Measurements from ENCODE around the gene RAD51D.
"Not testable (repeated sequence)": the region's sequence is repeated elsewhere in the genome, so short reads cannot be mapped to it uniquely, and the experiment has no call there.

Gene RAD51D

DNA sequence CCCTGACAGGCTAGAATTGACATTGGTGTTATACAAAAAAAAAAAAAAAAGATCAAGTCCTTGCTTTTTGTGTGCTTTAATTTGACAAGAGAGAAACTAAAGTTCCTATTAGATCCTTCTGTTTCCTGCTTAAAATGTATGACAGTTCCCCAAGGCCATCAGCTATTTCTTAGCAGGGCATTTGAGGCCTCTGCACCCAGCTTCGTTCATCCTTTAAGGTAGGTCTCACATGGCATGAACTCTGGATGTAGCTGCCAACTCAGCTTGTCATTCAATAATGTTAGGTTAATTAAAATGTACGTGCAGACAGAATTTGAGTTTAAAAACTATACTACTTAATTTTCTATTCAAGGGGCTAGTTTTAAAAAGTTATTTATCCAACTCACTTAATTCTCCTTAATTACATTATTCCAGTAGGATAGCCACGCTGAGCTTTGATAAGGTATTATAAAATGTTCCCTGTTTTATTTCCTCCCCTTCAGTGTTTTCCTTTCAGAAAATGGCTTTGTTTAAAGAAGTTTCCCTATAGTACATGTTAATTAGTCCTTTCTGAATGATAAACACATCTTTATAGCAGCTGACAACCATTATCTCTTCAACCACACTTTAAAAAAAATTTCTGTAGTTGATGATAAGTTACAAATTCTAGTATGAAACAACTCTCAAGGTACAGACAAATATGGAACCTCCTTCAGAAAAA is 55.0 kb downstream of the RAD51D start:
- DNase-seq, result no peak

DNA sequence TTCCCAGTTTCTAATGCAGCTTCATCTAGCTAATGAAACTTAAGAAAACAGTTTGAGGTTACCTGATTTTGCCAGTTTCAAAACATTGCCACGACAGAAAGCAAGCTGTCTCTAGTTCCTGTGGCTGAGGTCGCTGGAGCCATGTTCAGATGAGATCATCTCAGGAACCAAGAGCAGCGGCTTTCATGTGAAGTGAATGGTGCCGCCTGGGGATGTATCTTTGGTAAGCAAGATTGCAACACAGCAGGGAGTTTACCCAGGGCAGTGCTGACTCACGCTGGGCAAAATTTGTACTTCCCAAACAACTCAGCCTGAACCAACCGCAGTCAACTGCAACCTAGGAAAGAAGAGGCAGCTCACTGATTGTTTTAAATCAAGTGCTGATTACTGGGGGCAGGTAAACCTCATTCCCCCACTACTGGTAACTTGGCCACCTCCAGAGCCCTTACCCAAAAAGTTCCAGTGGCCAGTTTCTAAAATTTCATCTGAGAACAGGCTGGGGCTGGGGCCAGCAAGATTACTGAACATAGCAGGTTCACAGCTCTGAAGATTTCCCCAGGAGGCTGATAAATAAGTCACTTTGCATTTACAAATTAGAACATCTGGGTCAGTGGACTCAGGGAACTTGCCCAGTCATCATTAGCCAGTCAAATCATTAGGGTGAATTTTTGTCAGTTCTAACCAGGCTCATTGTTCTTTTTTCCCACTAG is 56.0 kb downstream of the RAD51D start, which contains the start of gene RFFL:
TSS of gene RFFL (minus strand) at position 194 of the 710 bp plus-strand sequence. CDS start 37,154 bp downstream, outside the sequence.
- DNase-seq, result peak; percentile 90 to 97

DNA sequence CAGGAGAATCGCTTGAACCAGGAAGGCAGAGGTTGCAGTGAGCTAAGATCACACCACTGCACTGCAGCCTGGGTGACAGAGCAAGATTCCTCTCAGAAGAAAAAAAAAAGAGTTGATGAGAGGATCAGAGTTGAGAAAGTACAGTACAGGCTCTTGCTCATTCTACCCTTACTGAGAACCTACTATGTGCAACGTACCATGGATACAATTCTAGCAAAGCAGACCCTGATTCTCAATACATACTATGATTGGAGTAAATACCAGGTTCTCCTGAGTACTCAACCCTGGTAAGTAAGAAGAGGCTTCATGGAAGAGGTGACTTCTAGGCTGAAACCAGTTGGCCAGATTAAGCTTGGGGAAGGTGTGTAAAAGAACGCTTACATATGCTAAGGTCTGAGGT is 57.4 kb downstream of the RAD51D start:
- no peak for DNase-seq

DNA sequence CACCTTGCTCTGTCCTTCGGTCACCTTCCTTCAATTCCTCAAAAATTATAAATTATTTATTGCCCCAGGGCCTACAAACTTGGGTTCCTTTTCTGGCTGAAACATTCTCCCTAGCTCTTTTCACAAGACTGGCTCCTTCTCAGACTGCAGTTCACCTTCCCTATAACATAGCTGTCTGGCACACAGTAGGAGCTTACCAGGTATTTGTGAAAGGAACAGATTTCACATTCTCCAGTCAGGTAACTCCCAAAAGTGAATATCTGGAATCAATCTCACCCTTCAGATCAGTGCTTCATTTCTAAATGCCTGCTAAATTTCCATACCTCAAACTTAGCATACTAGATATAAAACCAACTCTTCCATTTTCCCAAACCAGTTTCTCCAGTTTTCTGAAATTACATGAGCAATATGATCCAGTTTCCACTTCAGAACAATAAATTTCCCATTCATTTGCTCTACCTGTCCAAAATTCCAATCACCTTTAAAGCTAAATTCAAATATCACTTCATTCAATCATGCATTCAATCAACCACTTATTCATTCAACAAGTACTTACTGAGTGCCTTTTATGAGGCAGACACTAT is 62.2 kb downstream of the RAD51D start:
- DNase-seq, result no peak

DNA sequence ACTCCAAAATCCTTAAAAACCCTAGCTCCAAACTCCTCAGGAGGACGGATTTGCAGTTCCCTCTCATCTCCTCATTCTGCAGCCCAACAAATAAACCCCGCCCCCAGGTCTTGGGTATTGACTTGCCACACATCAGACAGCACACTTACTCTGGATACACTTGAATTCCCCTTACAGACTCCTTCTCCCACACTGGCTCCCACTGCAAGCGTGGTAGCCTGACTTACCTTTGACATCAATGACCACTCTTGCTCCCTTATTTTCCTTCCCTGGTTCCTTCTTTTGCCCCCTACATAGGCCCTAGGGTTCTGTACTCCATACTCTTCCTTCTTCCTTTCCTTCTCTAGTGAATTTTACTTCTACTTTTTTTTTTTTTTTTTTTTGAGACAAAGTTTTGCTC is 63.6 kb downstream of the RAD51D start:
- DNase-seq, result no peak

DNA sequence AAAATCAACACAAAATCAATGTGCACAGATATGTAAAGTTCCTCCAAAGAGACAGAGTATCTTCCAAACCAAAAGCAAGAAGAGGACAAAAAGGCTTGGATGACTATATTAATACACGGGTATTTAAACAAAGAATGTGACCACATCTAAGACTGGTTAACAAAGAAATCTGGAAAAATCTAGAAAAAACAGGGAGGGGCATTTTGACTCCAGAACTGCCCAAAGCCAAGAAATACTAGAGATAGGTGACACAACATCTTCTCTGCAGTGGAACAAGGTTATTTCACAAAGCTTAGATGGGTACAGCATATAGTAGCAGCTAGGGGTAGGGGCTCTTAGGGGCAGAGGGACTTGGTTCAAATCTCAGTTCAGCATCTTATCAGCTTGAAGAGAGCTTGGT is 66.5 kb downstream of the RAD51D start:
- DNase-seq, result no peak

- DNase-seq, result no peak
Observed at GRCh38 chr17:35052780-35053179, 66.9 kb downstream of the RAD51D start.

GRCh38 chr17:35052241-35052610 is 67.4 kb downstream of the RAD51D start:
- no peak for DNase-seq

DNA sequence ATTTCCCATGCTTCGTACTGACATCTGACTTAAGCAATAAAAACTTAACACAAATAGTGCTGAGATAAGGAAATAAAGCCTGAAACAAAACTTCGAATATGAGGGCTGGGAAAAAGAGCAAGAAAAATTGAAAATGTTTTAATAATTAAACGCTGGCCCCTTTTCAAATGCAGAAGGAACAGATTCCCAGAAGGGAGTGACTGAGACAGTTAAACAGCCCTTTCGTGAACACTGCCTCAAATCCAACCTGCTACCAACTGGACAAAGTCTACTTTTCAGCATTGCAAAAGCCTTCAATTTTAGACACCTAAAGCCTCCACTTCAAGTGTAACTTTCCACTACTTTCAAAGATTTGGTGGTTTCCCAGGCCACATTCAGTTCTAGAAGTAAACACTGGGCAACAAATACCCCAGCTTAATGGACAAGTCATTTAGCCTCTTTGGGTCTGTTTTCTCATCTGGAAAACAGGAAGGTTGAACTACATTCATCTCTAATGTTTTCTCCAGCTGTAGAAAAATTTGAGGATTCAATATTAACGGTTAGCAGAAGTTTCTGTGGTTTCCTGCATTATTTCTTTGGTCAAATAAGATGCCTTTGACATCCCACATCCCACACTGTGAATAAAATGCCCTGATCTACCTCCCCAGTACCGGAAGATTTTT is 68.0 kb downstream of the RAD51D start:
- no peak for DNase-seq

GRCh38 chr17:35051183-35051578 is 68.5 kb downstream of the RAD51D start:
- peak in 1 of 2 experiments; percentile 48 for DNase-seq

GRCh38 chr17:35050170-35050569 is 69.5 kb downstream of the RAD51D start:
- no peak for DNase-seq

- no peak for DNase-seq
Observed at GRCh38 chr17:35048685-35049379, 70.8 kb downstream of the RAD51D start.

GRCh38 chr17:35046740-35047283 is 72.8 kb downstream of the RAD51D start:
- no peak for DNase-seq

DNA sequence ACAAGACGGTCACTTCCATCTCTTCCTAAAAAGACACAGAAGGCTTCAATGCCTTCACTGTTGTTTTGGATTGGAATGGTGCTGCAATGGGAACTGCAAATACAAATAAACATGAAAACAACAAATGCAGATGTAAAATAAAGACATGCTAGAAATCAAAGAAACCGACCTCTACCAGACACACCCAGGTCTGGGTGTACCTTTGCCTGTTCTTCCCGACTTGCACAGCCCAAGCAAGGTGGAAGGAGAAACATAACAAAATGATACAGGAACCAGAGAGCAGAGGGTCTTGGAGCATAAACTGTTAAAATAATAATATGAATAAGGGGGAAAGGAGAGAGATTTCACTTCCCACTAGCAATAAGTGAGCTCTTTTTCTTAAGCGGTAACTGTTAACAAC is 73.4 kb downstream of the RAD51D start:
- DNase-seq, result no peak

- DNase-seq, result not testable (repeated sequence)
Observed at GRCh38 chr17:35045458-35045979, 74.1 kb downstream of the RAD51D start.

- DNase-seq, result no peak
Observed at GRCh38 chr17:35044181-35044580, 75.5 kb downstream of the RAD51D start.
